ENCODE data around the gene SSMEM1.
"Not testable (repeated sequence)": the region's sequence is repeated elsewhere in the genome, so short reads cannot be mapped to it uniquely, and the experiment has no call there.

The SSMEM1 gene

GRCh38 chr7:130224210-130224609, 16.6 kb downstream of the SSMEM1 start:
- H3K4me3 ChIP-seq (ENCODE audit: low read length): no peak overlapping the region
- TF ChIP-seq ZNF274 (IDR thresholded peaks at IDR 0.05; ENCODE audit: low read depth, low read length): no peak

- not testable (repeated sequence) for H3K4me3 ChIP-seq (ENCODE audit: low read length)
These were observed 17.3 kb downstream of the SSMEM1 start for GRCh38 chr7:130224923-130225322.

- TF ChIP-seq ZNF274 (IDR thresholded peaks at IDR 0.05; ENCODE audit: low read depth, low read length): no peak
These were observed 18.7 kb downstream of the SSMEM1 start for GRCh38 chr7:130226333-130226732.

GRCh38 chr7:130227883-130228575, 20.4 kb downstream of the SSMEM1 start:
- TF ChIP-seq ZNF274 (IDR thresholded peaks at IDR 0.05; ENCODE audit: low read depth, low read length): no peak

More at GRCh38 chr7:130226333-130226732, 18.7 kb downstream of the SSMEM1 start:
- no peak overlapping the region for H3K4me3 ChIP-seq (ENCODE audit: low read length)

GRCh38 chr7:130228840-130229502, 21.3 kb downstream of the SSMEM1 start:
- TF ChIP-seq ZNF274 (IDR thresholded peaks at IDR 0.05; ENCODE audit: low read depth, low read length): no peak
- no peak overlapping the region for H3K4me3 ChIP-seq (ENCODE audit: low read length)

More at GRCh38 chr7:130227883-130228575, 20.4 kb downstream of the SSMEM1 start:
- H3K4me3 ChIP-seq (ENCODE audit: low read length): no peak overlapping the region

GRCh38 chr7:130229981-130230380, 22.3 kb downstream of the SSMEM1 start:
- H3K4me3 ChIP-seq (ENCODE audit: low read length): not testable (repeated sequence)

GRCh38 chr7:130231792-130232191, 24.1 kb downstream of the SSMEM1 start:
- H3K4me3 ChIP-seq (ENCODE audit: low read length): no peak overlapping the region
- no peak for TF ChIP-seq ZNF274 (IDR thresholded peaks at IDR 0.05; ENCODE audit: low read depth, low read length)

- TF ChIP-seq ZNF274 (IDR thresholded peaks at IDR 0.05; ENCODE audit: low read depth, low read length): no peak
- no peak overlapping the region for H3K4me3 ChIP-seq (ENCODE audit: low read length)
These were observed 24.5 kb downstream of the SSMEM1 start for GRCh38 chr7:130232209-130232608.

- H3K4me3 ChIP-seq (ENCODE audit: low read length): no peak overlapping the region
- no peak for TF ChIP-seq ZNF274 (IDR thresholded peaks at IDR 0.05; ENCODE audit: low read depth, low read length)
These were observed 26.4 kb downstream of the SSMEM1 start for GRCh38 chr7:130234078-130234477.

GRCh38 chr7:130236361-130236760, 28.7 kb downstream of the SSMEM1 start:
- not testable (repeated sequence) for H3K4me3 ChIP-seq (ENCODE audit: low read length)

GRCh38 chr7:130240240-130240639, 32.6 kb downstream of the SSMEM1 start:
- no peak for TF ChIP-seq ZNF274 (IDR thresholded peaks at IDR 0.05; ENCODE audit: low read depth, low read length)
- H3K4me3 ChIP-seq (ENCODE audit: low read length): no peak overlapping the region

GRCh38 chr7:130242198-130243014, 34.7 kb downstream of the SSMEM1 start:
- no peak for TF ChIP-seq ZNF274 (IDR thresholded peaks at IDR 0.05; ENCODE audit: low read depth, low read length)
- no peak overlapping the region for H3K4me3 ChIP-seq (ENCODE audit: low read length)

GRCh38 chr7:130243486-130243885, 35.8 kb downstream of the SSMEM1 start:
- H3K4me3 ChIP-seq (ENCODE audit: low read length): not testable (repeated sequence)

GRCh38 chr7:130246491-130246890, 38.8 kb downstream of the SSMEM1 start:
- not testable (repeated sequence) for H3K4me3 ChIP-seq (ENCODE audit: low read length)

- not testable (repeated sequence) for H3K4me3 ChIP-seq (ENCODE audit: low read length)
These were observed 41.2 kb downstream of the SSMEM1 start for GRCh38 chr7:130248842-130249241.

GRCh38 chr7:130249626-130250025, 42.0 kb downstream of the SSMEM1 start:
- not testable (repeated sequence) for H3K4me3 ChIP-seq (ENCODE audit: low read length)

All from GM08714 (cell line).